MM.1S (cell line): ENCODE measurements around the gene DEPDC5.
"Not testable (repeated sequence)": the region's sequence is repeated elsewhere in the genome, so short reads cannot be mapped to it uniquely, and the experiment has no call there.

Experiments used
- DNase-seq: peaks from one replicate; pipeline ENCODE4 v3.0.0-alpha.2; 2015
- H2AFZ ChIP-seq: fragments of 300-600 bp; sonication (generic); 2 replicates; pipeline ENCODE4 v1.6.0; 2016; ENCODE audit warnings: antibody characterized with exemption, low read length
- H3F3A ChIP-seq: fragments of 300-600 bp; sonication (generic); 2 replicates; pipeline ENCODE4 v1.6.1; 2016; ENCODE audit warnings: mild to moderate bottlenecking, antibody characterized with exemption, low read length, moderate library complexity, mixed read lengths; ENCODE audit not compliant: insufficient read depth
- H3K27ac ChIP-seq: fragments of 300-600 bp; sonication (generic); 2 replicates; pipeline ENCODE4 v1.5.1; 2016; ENCODE audit warnings: mild to moderate bottlenecking, low read length
- H3K27me3 ChIP-seq: fragments of 300-600 bp; sonication (generic); replicated peaks from 2 replicates; pipeline ENCODE4 v1.6.0; 2016; ENCODE audit warnings: low read length; ENCODE audit not compliant: insufficient read depth
- H3K36me3 ChIP-seq: fragments of 300-600 bp; sonication (generic); replicated peaks from 2 replicates; pipeline ENCODE4 v1.6.1; 2016; ENCODE audit warnings: mild to moderate bottlenecking, low read length, mixed read lengths; ENCODE audit not compliant: insufficient read depth
- H3K4me1 ChIP-seq: fragments of 300-600 bp; sonication (generic); 2 replicates; pipeline ENCODE4 v1.6.1; 2016; ENCODE audit warnings: low read length, mixed read lengths
- H3K4me2 ChIP-seq: fragments of 300-600 bp; sonication (generic); 2 replicates; pipeline ENCODE4 v1.6.0; 2016; ENCODE audit warnings: low read depth, low read length
- H3K4me3 ChIP-seq: fragments of 300-600 bp; sonication (generic); 2 replicates; pipeline ENCODE4 v1.5.1; 2016; ENCODE audit warnings: low read length, mixed read lengths
- H3K79me2 ChIP-seq: fragments of 300-600 bp; sonication (generic); 2 replicates; pipeline ENCODE4 v1.6.1; 2016; ENCODE audit warnings: mixed run types, low read length, mixed read lengths
- H3K9ac ChIP-seq: fragments of 300-600 bp; sonication (generic); 2 replicates; pipeline ENCODE4 v1.6.1; 2016; ENCODE audit warnings: low read length, mixed read lengths
- H3K9me2 ChIP-seq: fragments of 300-600 bp; sonication (generic); replicated peaks from 2 replicates; pipeline ENCODE4 v1.6.1; 2016; ENCODE audit warnings: mild to moderate bottlenecking, low read length, mixed read lengths; ENCODE audit not compliant: insufficient read depth
- H3K9me3 ChIP-seq: fragments of 300-600 bp; sonication (generic); replicated peaks from 2 replicates; pipeline ENCODE4 v1.6.1; 2016; ENCODE audit warnings: mild to moderate bottlenecking, low read length, mixed read lengths; ENCODE audit not compliant: insufficient read depth
- H4K20me1 ChIP-seq: fragments of 300-600 bp; sonication (generic); 2 replicates; pipeline ENCODE4 v1.6.1; 2016; ENCODE audit warnings: mild to moderate bottlenecking, low read length, moderate library complexity, mixed read lengths; ENCODE audit not compliant: insufficient read depth
- CTCF ChIP-seq: fragments of 300-600 bp; sonication (generic); IDR thresholded peaks from 2 replicates; pipeline ENCODE4 v1.5.1; 2016; ENCODE audit warnings: antibody characterized with exemption, low read length, mixed read lengths
- EZH2 ChIP-seq: fragments of 300-600 bp; sonication (generic); optimal IDR thresholded peaks from 2 replicates; pipeline ENCODE3; 2017; ENCODE audit warnings: low read depth, mild to moderate bottlenecking, antibody characterized with exemption, low read length, mixed read lengths
- EZH2phosphoT487 ChIP-seq: fragments of 300-600 bp; sonication (generic); IDR thresholded peaks from 2 replicates; pipeline ENCODE4 v1.6.1; 2018; ENCODE audit warnings: antibody characterized with exemption, low read length

Gene DEPDC5

DNA sequence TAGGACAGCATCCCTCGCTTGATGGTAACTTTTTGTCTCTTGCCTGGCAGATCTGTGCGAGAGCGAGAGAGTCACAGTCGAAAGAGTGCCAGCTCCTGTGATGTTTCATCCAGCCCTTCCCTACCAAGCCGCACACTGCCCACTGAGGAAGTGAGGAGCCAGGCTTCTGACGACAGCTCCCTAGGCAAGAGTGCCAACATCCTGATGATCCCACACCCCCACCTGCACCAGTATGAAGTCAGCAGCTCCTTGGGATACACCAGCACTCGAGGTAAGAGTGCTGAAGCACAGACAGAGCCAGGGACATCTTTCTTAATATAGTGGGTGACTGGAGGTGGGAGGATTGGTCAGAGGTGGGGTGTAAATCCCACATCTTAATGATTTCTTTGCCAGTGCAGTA lies 61.1 kb downstream of the DEPDC5 start:
- H3K27me3 ChIP-seq: no peaks in the 10 kb centered on the region
- DNase-seq: no peak
- H3K9me3 ChIP-seq: no peaks in the 10 kb centered on the region
- H3K27ac ChIP-seq: no peak overlapping the region
- no peak for TF ChIP-seq EZH2phosphoT487
- TF ChIP-seq CTCF: no peak
- no peak for TF ChIP-seq EZH2
- H3K79me2 ChIP-seq: no peaks in the 10 kb centered on the region
- no peak overlapping the region for H3K9ac ChIP-seq
- no peak overlapping the region for H2AFZ ChIP-seq
- no peak overlapping the region for H3K4me2 ChIP-seq
- H3K4me3 ChIP-seq: no peak overlapping the region
- no peaks in the 10 kb centered on the region for H3K9me2 ChIP-seq
- peaks cover 4% of the 10 kb centered on the region; the same call in 1 of the 2 replicates for H3K36me3 ChIP-seq
- H3F3A ChIP-seq: no peaks in the 10 kb centered on the region
- no peaks in the 10 kb centered on the region for H4K20me1 ChIP-seq
- H3K4me1 ChIP-seq: no peaks in the 10 kb centered on the region

- not testable (repeated sequence) for H3K9me2 ChIP-seq, H3K27ac ChIP-seq, H3K9me3 ChIP-seq, H3K9ac ChIP-seq, H3K4me2 ChIP-seq, H3K79me2 ChIP-seq, H2AFZ ChIP-seq, H3K4me3 ChIP-seq, DNase-seq, H3F3A ChIP-seq, H3K36me3 ChIP-seq, H4K20me1 ChIP-seq, H3K4me1 ChIP-seq, H3K27me3 ChIP-seq
Observed at GRCh38 chr22:31815383-31815814, 61.6 kb downstream of the DEPDC5 start.

DNA sequence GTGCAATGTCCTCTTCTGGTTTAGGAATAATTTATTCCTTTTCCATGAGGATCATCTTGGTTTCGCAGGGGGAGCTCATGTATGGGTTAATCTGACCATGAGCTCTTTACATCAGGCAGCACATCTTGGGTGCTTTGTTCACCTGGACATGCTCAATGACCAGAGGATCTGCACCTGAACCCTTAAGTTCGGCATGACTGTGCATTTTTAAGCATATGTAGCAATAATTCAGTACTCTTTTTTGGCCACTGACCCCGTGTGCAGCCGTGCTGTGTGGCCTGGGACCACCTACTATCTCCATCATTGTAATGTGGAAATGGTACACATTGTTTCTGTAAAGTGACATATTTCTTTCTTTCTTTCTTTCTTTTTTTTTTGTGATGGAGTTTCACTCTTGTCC lies 62.9 kb downstream of the DEPDC5 start:
- H3K4me2 ChIP-seq: no peak overlapping the region
- TF ChIP-seq CTCF: no peak
- no peak for TF ChIP-seq EZH2phosphoT487
- no peak for TF ChIP-seq EZH2

DNA sequence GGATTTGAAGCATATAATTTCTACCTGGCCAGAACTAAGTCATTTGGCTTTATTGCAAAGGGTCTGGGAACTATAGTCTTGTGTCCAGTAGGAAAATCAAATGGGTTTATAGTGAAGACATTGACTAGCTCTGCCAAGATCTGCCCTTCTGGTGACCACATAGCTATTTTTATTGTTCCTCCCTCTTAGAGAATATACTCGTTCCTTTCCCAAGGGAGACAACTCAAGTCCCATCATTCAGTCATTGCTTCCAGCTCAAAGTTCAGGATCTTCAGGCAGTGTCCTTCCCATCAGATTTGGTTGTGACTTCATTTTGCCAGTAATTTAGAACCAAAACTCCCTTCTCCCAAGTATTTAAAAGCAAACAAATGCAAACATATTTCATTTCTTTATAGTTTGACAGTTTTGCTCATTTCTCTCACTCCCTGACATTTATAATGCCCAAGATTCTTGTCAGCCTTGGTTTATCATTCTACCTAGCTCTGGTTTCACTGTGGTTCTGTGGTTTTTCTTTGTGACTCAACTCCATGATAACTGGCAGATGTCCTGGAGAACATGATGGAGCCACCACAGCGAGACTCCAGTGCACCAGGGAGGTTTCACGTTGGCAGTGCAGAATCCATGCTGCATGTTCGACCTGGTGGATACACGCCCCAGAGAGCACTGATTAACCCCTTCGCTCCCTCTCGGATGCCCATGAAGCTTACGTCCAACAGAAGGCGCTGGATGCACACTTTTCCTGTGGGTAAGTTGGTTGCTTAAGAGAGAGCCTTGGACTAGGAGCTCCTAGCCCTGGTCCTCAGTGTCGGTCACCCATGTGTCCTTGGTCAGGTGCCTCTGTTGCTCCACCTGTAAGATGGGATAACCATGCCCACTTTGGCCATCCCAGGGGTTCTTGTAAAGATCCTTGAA lies 64.9 kb downstream of the DEPDC5 start:
- Histone ChIP-seq H3K27me3 (no peaks in the 10 kb centered on the region), H3K27ac (no peak overlapping the region), H3K4me3 (no peak overlapping the region), H3K36me3 (peaks cover 4% of the 10 kb centered on the region; the same call in 1 of the 2 replicates), H3K79me2 (no peaks in the 10 kb centered on the region), H3K4me2 (no peak overlapping the region), H2AFZ (no peak overlapping the region), H3K9me3 (no peaks in the 10 kb centered on the region), H4K20me1 (no peaks in the 10 kb centered on the region), H3K4me1 (no peaks in the 10 kb centered on the region), H3K9me2 (no peaks in the 10 kb centered on the region), H3K9ac (no peak overlapping the region), H3F3A (no peaks in the 10 kb centered on the region)
- no peak for DNase-seq
- TF ChIP-seq EZH2 (no peak), EZH2phosphoT487 (no peak), CTCF (no peak)

More for the DNA sequence above, 62.9 kb downstream of the DEPDC5 start:
- no peak overlapping the region for H3K27ac ChIP-seq
- no peaks in the 10 kb centered on the region for H3K9me2 ChIP-seq
- H3K9me3 ChIP-seq: no peaks in the 10 kb centered on the region
- H3K4me3 ChIP-seq: no peak overlapping the region
- no peaks in the 10 kb centered on the region for H4K20me1 ChIP-seq
- peaks cover 4% of the 10 kb centered on the region; the same call in 1 of the 2 replicates for H3K36me3 ChIP-seq
- H3F3A ChIP-seq: no peaks in the 10 kb centered on the region
- no peaks in the 10 kb centered on the region for H3K27me3 ChIP-seq
- H3K9ac ChIP-seq: no peak overlapping the region
- DNase-seq: no peak
- H2AFZ ChIP-seq: no peak overlapping the region
- H3K79me2 ChIP-seq: no peaks in the 10 kb centered on the region
- H3K4me1 ChIP-seq: no peaks in the 10 kb centered on the region
